ENCODE measurements around the gene RNF123.

RNF123 gene

DNA sequence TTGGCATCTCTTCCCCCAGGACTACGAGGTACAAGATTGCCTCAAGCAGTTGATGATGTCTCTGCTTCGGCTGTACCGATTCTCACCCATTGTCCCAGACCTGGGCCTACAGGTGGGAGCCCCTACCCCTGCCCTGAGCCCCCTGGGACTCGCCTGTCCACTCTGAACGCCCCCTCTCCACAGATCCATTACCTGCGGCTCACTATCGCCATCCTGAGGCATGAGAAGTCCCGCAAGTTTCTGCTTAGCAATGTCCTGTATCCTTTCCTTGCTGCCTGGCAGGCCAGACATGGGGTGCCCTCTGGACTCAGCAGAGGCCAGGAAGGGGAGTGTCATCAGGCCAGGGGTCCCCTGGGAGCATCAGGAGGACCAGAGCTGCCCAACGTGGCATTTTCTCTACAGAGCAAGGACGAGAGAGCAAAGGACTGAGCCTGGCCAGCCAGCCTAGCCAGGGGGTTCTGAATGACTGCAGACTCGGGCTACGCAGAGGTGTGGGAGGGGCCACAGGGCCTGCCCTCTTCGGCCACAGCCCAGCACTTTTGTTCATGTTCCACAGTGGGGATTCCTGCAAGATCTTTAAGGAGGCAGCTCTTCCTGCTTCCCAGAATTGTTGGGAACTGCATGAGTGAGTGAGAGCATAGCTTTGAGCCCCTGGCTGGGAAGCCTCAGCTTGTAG, 11.2 kb downstream of the RNF123 start:
- DNase-seq (ENCODE audit: insufficient read length, low spot score) (no peak), FAIRE-seq (no peak)

GRCh38 chr3:49701388-49702077, 12.2 kb downstream of the RNF123 start:
- no peak for FAIRE-seq
- DNase-seq (ENCODE audit: insufficient read length, low spot score): no peak

GRCh38 chr3:49702672-49703071, 13.3 kb downstream of the RNF123 start:
- DNase-seq (ENCODE audit: insufficient read length, low spot score) (no peak), FAIRE-seq (no peak)

- peak; percentile 90 for DNase-seq (ENCODE audit: insufficient read length, low spot score)
- FAIRE-seq: peak; percentile 86
Observed at GRCh38 chr3:49703443-49703927, 14.1 kb downstream of the RNF123 start.

- DNase-seq (ENCODE audit: insufficient read length, low spot score): no peak
- no peak for FAIRE-seq
Observed at GRCh38 chr3:49703956-49704355, 14.6 kb downstream of the RNF123 start.

DNA sequence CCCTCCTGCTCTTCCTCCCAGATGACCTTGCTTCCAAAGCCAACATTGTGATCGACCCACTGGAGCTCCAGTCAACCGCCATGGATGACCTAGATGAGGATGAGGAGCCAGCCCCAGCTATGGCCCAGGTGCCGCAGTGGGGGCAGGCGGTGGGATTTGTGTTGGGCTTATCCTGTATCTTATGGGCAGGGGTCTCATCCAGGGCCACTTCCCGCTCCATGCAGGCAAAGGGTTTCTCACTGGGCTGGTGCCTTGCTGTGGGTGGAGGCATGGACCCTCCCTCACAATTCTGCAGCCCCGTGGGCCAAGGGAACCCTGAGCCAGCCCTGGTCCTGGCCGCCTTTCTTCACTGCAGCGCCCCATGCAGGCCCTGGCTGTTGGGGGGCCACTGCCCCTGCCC, 15.3 kb downstream of the RNF123 start:
- DNase-seq (ENCODE audit: insufficient read length, low spot score) (no peak), FAIRE-seq (no peak)

DNA sequence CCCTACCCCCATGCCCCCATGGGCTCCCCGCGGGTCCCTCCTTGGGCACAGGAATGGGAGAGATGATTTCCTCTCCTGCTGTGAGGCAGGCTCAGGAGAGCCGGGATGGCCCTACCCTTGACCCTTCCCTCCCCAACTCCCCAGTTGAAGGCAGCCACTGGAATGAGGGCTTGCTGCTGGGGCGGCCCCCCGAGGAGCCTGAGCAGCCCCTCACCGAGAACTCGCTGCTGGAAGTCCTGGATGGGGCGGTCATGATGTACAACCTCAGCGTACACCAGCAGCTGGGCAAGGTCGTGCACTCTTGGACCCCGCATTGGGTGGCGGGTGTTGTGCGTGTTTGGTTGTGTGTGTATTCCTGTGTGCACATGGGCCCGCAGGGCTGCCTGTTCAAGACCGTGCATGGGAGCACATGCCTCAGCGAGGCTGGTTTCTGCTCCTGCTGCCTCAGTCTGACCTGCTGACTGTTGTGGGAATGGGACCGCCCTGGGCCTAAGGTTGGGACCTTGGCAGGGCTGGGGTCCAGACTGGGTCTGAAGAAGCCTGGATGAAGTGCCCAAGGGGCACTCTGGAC, 16.1 kb downstream of the RNF123 start:
- FAIRE-seq (no peak), DNase-seq (ENCODE audit: insufficient read length, low spot score) (no peak)

GRCh38 chr3:49706456-49707112, 17.2 kb downstream of the RNF123 start:
- DNase-seq (ENCODE audit: insufficient read length, low spot score) (no peak), FAIRE-seq (no peak)

DNA sequence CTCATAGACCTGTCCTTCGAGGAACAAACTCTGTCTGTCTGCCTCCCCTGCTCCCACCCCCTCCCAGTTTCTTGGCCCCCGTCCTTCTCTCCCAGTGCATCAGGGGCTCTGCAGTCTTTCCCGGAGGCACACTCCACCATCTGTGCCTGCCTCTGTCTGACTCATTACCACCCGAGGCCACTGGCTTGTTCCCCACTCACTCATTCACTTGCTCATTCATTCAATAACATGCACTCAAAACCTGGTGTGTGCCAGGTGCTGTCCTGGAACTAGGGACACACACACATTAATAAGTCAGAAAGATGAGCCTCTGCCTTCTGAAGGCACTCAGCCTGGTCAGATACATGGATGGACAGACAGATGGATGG, 17.7 kb downstream of the RNF123 start:
- no peak for FAIRE-seq
- DNase-seq (ENCODE audit: insufficient read length, low spot score): no peak

GRCh38 chr3:49709852-49710251, 20.5 kb downstream of the RNF123 start:
- FAIRE-seq (no peak), DNase-seq (ENCODE audit: insufficient read length, low spot score) (no peak)

DNA sequence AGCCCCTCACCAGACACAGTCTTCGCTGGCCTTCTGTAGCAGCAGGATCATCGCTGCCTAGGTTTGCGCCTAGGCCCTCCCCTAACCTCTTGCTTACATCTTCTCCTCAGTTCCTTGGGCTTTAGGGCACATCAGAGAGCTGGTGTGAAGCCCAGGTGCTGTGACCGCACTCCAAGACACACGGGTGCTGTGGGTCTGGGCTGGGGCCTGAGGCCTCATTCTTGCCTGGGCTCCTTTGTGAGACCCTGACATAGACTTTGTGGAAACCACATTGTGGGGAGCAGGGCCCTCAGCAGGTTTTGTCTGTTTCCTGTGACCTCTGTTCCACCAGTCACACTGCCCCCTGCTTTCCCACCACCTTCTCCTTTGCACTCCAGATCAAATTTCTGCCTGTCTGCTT, 22.1 kb downstream of the RNF123 start:
- FAIRE-seq (no peak), DNase-seq (ENCODE audit: insufficient read length, low spot score) (no peak)

DNA sequence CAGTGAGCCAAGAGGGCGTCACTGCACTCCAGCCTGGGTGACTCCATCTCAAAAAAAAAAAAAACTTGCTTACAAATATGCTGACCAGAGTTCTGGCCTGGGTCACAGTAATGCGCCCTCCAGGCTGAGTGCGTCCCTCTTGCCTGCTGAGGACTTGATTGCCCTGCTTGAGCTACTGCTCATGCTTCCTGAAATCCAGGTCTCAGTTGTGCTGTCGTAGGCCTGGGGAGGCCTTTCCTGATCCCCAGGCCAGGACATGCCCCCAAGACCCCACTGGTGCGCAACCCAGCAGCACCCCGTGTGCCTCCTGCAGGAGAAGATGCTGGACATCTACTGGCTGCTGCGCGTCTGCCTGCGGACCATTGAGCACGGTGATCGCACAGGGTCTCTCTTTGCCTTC, 22.8 kb downstream of the RNF123 start:
- DNase-seq (ENCODE audit: insufficient read length, low spot score): no peak

DNA sequence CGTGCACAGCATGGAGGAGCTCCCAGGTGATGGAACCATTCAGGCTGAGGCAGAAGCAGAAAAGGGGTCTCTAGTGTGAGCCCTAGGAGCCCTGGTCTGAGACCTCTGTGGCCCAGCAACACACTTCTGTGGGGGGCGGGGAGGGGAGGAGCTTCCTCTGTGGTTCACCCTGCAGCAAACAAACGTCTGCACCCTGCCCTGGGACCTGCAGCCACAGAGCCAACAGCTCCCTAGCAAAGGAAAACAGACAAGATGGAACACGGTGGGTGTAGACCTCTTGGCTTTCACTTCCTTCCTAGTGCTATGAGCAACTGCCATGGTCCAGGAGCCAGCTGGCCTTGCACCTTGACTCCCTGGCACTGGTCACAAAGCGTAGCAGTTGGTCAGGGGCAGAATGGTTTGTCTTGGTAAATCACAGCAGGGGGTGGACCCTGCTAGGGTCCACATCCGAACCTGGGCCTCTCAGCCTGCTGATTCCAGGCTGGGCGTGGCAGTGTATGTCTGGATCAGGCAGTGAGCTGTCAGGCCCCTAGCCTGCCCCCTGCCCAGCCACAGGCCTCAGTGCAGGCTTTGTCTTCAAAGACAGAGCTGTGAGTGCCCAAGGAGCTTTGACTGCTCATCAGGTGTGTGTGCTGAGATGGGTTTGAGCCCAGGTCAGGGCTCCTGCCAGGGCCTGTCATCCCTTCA, 23.4 kb downstream of the RNF123 start:
- DNase-seq (ENCODE audit: insufficient read length, low spot score): no peak
- no peak for FAIRE-seq

More for the DNA sequence above, 22.8 kb downstream of the RNF123 start:
- FAIRE-seq: no peak

DNA sequence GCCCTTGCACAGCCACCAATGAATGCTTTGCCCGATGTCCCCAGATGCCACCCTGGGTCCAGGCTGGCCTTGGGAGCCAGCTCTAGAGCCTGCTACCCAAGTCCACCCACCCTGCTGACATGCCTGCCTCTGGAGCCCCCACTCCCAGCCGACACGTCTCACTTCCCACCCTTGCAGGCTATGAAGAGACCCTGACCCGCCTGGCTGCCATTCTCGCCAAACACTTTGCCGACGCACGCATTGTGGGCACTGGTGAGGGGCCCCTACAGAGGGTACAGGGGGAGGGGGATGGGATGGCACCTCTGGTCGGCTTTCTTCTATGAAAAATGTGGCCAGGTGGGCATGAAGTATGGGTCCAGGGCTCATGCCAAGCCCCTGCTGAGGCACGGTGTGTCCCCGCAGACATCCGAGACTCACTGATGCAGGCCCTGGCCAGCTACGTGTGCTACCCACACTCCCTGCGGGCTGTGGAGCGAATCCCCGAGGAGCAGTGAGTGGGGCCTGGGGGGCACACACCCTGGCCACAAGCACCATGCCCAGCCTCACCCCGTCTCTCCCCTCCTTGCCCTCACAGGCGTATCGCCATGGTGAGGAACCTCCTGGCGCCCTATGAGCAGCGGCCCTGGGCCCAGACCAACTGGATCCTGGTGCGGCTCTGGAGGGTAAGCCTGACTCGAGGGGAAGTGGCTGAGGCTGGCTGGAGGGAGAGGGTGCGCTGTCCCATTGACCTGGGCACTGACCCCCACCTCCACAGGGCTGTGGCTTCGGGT, 24.2 kb downstream of the RNF123 start:
- FAIRE-seq: no peak
- no peak for DNase-seq (ENCODE audit: insufficient read length, low spot score)

DNA sequence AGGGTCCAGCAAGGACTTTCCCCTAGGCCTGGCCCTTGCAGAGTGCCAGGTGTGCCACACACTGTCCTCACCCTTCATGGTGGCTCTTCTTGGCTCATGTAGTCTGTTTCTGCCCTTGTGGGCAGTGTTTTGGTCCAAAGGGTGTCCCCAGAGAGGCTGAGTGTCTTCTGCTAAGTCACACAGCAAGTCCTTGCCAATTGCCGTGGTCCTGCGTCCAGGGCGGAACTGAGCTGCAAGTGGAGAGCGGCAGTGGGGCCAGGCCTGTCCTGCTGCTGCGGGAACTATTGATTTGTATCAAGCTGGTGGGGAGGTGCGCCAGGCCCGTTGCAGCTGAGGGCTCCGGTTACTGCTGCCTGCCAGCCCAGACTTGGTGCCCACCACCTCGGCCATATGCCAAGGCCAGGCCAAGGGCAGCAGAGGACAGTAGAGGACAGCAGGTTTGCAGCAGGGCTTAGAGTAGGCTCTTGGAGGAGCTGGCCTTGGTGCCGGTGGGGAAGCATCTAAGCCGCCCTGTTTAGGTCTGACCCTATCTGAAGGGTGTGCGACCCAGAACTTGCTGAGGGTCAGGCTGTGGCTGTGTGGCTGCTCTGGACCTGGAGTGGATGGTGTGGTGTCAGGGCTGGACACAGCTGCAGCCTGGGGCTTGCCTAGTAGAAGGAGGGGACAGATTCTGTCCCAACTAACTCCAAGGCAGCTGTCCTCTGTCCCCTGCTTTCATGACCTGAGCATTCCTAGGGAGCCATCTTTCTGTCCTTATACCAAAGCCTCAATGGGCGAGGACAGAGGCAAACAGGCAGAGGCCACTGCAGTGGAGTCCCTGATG, 25.6 kb downstream of the RNF123 start:
- DNase-seq (ENCODE audit: insufficient read length, low spot score) (no peak), FAIRE-seq (no peak)

GRCh38 chr3:49715611-49716121, 26.3 kb downstream of the RNF123 start:
- FAIRE-seq (no peak), DNase-seq (ENCODE audit: insufficient read length, low spot score) (no peak)

GRCh38 chr3:49716169-49716568, 26.8 kb downstream of the RNF123 start:
- no peak for FAIRE-seq
- no peak for DNase-seq (ENCODE audit: insufficient read length, low spot score)

- FAIRE-seq: no peak
- no peak for DNase-seq (ENCODE audit: insufficient read length, low spot score)
Observed at GRCh38 chr3:49716691-49717210, 27.4 kb downstream of the RNF123 start.
